ENCODE measurements around the gene SNAPIN.
A peak's percentile ranks its signal among the peaks of the same experiment; 100 is the strongest.

Gene SNAPIN

GRCh38 chr1:153658400-153659174 is at the start of gene SNAPIN:
Gene SNAPIN, plus strand, starts transcription at chr1:153658703. Its CDS starts 41 bp downstream, at chr1:153658744.
- DNase-seq = peak; percentile 89

GRCh38 chr1:153608742-153609584 is 49.5 kb upstream of the SNAPIN start:
- peak; percentile 97 for DNase-seq

- no peak for DNase-seq
These were observed 49.0 kb upstream of the SNAPIN start for GRCh38 chr1:153609585-153609907.

- DNase-seq = peak; percentile 57
These were observed 48.2 kb upstream of the SNAPIN start for GRCh38 chr1:153610334-153610733.

- peak; percentile 65 for DNase-seq
These were observed 47.6 kb upstream of the SNAPIN start for GRCh38 chr1:153610811-153611301.

GRCh38 chr1:153611356-153611755 is 47.1 kb upstream of the SNAPIN start:
- DNase-seq = peak; percentile 21

- DNase-seq = peak; percentile 17
These were observed 46.3 kb upstream of the SNAPIN start for GRCh38 chr1:153612111-153612754.

GRCh38 chr1:153612755-153613331 is 45.7 kb upstream of the SNAPIN start, which contains the start of gene S100A16:
Gene S100A16, minus strand, starts transcription at chr1:153613137. Its CDS starts 4,986 bp downstream, at chr1:153608151.
- peak; percentile 74 for DNase-seq

GRCh38 chr1:153613406-153613805 is 45.1 kb upstream of the SNAPIN start:
- no peak for DNase-seq

- DNase-seq = no peak
These were observed 44.2 kb upstream of the SNAPIN start for GRCh38 chr1:153614189-153614900.

- no peak for DNase-seq
These were observed 43.6 kb upstream of the SNAPIN start for GRCh38 chr1:153614906-153615305.

- no peak for DNase-seq
These were observed 43.1 kb upstream of the SNAPIN start for GRCh38 chr1:153615406-153615805.

GRCh38 chr1:153616144-153616916 is 42.2 kb upstream of the SNAPIN start, which contains the start of gene S100A14:
Gene S100A14, minus strand, starts transcription at chr1:153616325. Its CDS starts 467 bp downstream, at chr1:153615858.
- no peak for DNase-seq

GRCh38 chr1:153616917-153617311 is 41.6 kb upstream of the SNAPIN start:
- no peak for DNase-seq

GRCh38 chr1:153617663-153618062 is 40.8 kb upstream of the SNAPIN start:
- no peak for DNase-seq

- no peak for DNase-seq
These were observed 39.3 kb upstream of the SNAPIN start for GRCh38 chr1:153619171-153619570.

- no peak for DNase-seq
These were observed 35.4 kb upstream of the SNAPIN start for GRCh38 chr1:153623101-153623500.

GRCh38 chr1:153624965-153625611 is 33.4 kb upstream of the SNAPIN start:
- DNase-seq = no peak

GRCh38 chr1:153626477-153626903 is 32.0 kb upstream of the SNAPIN start:
- DNase-seq = no peak

- DNase-seq = peak; percentile 96
These were observed 31.4 kb upstream of the SNAPIN start, which contains the start of gene S100A13 for GRCh38 chr1:153626904-153627714. Gene S100A13, minus strand, starts transcription at chr1:153627505. Its CDS starts 1,033 bp downstream, at chr1:153626472.

Data from HCEC 1CT (cell line).